ENCODE data around the gene INSM1. TPM values are rescaled to one million over a fixed set of nuclear protein-coding genes. Genes with fewer than 3 reads are reported as not detected.

The INSM1 gene
- total and polyA plus RNA-seq, 2 donors (not counting 3 experiments of a cell fraction or from before 2014, with no cell fraction given): not detected

DNA sequence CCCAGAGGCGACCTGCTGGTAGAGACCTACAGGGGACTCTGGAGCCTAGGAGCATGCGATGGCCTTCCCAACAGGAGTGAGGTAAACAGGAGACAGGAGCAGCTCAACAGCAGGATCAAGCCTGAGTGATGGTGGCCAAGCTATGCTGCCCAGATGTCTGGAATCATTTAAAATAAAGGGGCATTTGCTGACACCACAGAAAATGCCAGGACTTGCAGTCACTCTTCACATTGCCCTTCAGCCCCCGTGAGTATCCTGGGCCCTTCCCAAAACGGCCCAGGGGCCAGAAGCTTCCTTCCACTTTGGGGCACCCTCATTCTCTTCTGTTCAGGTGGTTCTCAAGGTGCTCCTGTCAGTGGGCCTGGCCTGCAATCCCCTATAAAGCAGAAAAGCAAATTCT lies 23.2 kb downstream of the INSM1 start:
- no peak overlapping the region for H3K27ac ChIP-seq (ENCODE audit: insufficient read depth, low read depth, low read length)
- H4K20me1 ChIP-seq (replicated peaks; ENCODE audit: control insufficient read depth, extremely low read depth, insufficient read depth, low read length): no peaks in the 10 kb centered on the region
- H3K4me1 ChIP-seq (ENCODE audit: control insufficient read depth, extremely low read depth, insufficient read depth, low read length): no peaks in the 10 kb centered on the region
- H3K9me3 ChIP-seq (replicated peaks; ENCODE audit: control insufficient read depth, insufficient read depth, low read length): no peaks in the 10 kb centered on the region
- DNase-seq (ENCODE audit: low read depth, low spot score): no peak
- no peak overlapping the region for H3K9ac ChIP-seq (replicated peaks; ENCODE audit: extremely low read depth, insufficient read depth, low read length)
- no TSS peak for BruUV-seq (replicated peaks)
- H2AFZ ChIP-seq (ENCODE audit: low read depth, low read length): no peak overlapping the region
- no peaks in the 10 kb centered on the region for H3K9me1 ChIP-seq (replicated peaks; ENCODE audit: control insufficient read depth, extremely low read depth, insufficient read depth, low read length)
- ChIA-PET CTCF (no interaction called here), POLR2A (no interaction called here)
- no peak for FAIRE-seq
- intact Hi-C loops (cut with micrococcal nuclease) (no loop called here), dilution Hi-C loops (cut with MboI; ENCODE audit: extremely low pct_ligation_motif_present, low sequenced_read_pairs) (no loop called here)
- H3K36me3 ChIP-seq (ENCODE audit: control insufficient read depth in 2 of 2, extremely low read depth in 1 of 2, insufficient read depth in 2 of 2, low read length in 2 of 2): peaks cover 0 to 16% of the 10 kb centered on the region in 2 experiments
- no peak overlapping the region for H3K4me2 ChIP-seq (ENCODE audit: insufficient read depth, low read length)
- no peaks in the 10 kb centered on the region for H3K27me3 ChIP-seq (ENCODE audit: control insufficient read depth in 2 of 2, insufficient read depth in 2 of 2, low read length in 2 of 2)
- TF ChIP-seq FOS (IDR thresholded peaks at IDR 0.05; ENCODE audit: borderline replicate concordance, insufficient read depth, low read length) (no peak), GATA2 (IDR thresholded peaks at IDR 0.05; ENCODE audit: insufficient read depth, insufficient read length, low read depth, low read length) (no peak), POLR2A (IDR thresholded peaks at IDR 0.05; ENCODE audit: low read depth, low read length) (no peak), EZH2 (IDR thresholded peaks at IDR 0.05; ENCODE audit: borderline replicate concordance, low read depth, low read length, severe bottlenecking) (no peak), MYC (IDR thresholded peaks at IDR 0.05; ENCODE audit: low read depth, low read length) (no peak), JUN (IDR thresholded peaks at IDR 0.05; ENCODE audit: borderline replicate concordance, insufficient read depth, insufficient read length, low read depth) (no peak), POLR2AphosphoS5 (IDR thresholded peaks at IDR 0.05; ENCODE audit: insufficient read depth, low read depth, low read length) (no peak)
- TF ChIP-seq, protein P1, sequence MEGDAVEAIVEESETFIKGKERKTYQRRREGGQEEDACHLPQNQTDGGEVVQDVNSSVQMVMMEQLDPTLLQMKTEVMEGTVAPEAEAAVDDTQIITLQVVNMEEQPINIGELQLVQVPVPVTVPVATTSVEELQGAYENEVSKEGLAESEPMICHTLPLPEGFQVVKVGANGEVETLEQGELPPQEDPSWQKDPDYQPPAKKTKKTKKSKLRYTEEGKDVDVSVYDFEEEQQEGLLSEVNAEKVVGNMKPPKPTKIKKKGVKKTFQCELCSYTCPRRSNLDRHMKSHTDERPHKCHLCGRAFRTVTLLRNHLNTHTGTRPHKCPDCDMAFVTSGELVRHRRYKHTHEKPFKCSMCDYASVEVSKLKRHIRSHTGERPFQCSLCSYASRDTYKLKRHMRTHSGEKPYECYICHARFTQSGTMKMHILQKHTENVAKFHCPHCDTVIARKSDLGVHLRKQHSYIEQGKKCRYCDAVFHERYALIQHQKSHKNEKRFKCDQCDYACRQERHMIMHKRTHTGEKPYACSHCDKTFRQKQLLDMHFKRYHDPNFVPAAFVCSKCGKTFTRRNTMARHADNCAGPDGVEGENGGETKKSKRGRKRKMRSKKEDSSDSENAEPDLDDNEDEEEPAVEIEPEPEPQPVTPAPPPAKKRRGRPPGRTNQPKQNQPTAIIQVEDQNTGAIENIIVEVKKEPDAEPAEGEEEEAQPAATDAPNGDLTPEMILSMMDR (IDR thresholded peaks at IDR 0.05; ENCODE audit: extremely low read depth in 1 of 2, insufficient read depth in 1 of 2, low read depth in 1 of 2, low read length in 2 of 2): no peak
- TF ChIP-seq, protein P2, sequence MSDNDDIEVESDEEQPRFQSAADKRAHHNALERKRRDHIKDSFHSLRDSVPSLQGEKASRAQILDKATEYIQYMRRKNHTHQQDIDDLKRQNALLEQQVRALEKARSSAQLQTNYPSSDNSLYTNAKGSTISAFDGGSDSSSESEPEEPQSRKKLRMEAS (IDR thresholded peaks at IDR 0.05; ENCODE audit: insufficient read depth, insufficient read length): no peak
- no peak overlapping the region for H3K4me3 ChIP-seq (replicated peaks in 1 of 3; ENCODE audit: insufficient read depth in 1 of 3, low read depth in 1 of 3, low read length in 3 of 3)
- H3K79me2 ChIP-seq (ENCODE audit: control insufficient read depth, insufficient read depth, low read length): no peaks in the 10 kb centered on the region

All from endothelial cell of umbilical vein (primary cell).